HG03108 (cell line): ENCODE measurements around the gene SCAF4.
"Not testable (repeated sequence)": the region's sequence is repeated elsewhere in the genome, so short reads cannot be mapped to it uniquely, and the experiment has no call there.

Experiments used
- ATAC-seq: cut with Tn5 transposase; IDR thresholded peaks from one replicate; pipeline ENCODE4 v1.9.1; 2021; ENCODE audit warnings: moderate library complexity; ENCODE audit not compliant: unreplicated experiment

Gene SCAF4

GRCh38 chr21:31737586-31738397 is 5.9 kb upstream of the SCAF4 start:
- not testable (repeated sequence) for ATAC-seq

GRCh38 chr21:31735511-31735992 is 3.6 kb upstream of the SCAF4 start:
- no peak for ATAC-seq

- ATAC-seq: no peak
Measured at GRCh38 chr21:31733551-31734149, 1.7 kb upstream of the SCAF4 start.

- ATAC-seq: no peak
Measured at GRCh38 chr21:31732597-31733550, 956 bp upstream of the SCAF4 start.

- ATAC-seq: peak; percentile 10
Measured at GRCh38 chr21:31731056-31731856, 662 bp downstream of the SCAF4 start.

GRCh38 chr21:31730712-31731055 is 1.2 kb downstream of the SCAF4 start:
- ATAC-seq: no peak

- no peak for ATAC-seq
Measured at GRCh38 chr21:31729622-31730343, 2.1 kb downstream of the SCAF4 start.

GRCh38 chr21:31728952-31729351 is 3.0 kb downstream of the SCAF4 start:
- ATAC-seq: no peak

GRCh38 chr21:31728191-31728590 is 3.7 kb downstream of the SCAF4 start:
- ATAC-seq: no peak

GRCh38 chr21:31727181-31727580 is 4.7 kb downstream of the SCAF4 start:
- ATAC-seq: no peak

GRCh38 chr21:31726407-31726806 is 5.5 kb downstream of the SCAF4 start:
- no peak for ATAC-seq

- ATAC-seq: no peak
Measured at GRCh38 chr21:31725202-31725839, 6.6 kb downstream of the SCAF4 start.

- ATAC-seq: no peak
Measured at GRCh38 chr21:31724552-31724951, 7.4 kb downstream of the SCAF4 start.

GRCh38 chr21:31721381-31721780 is 10.5 kb downstream of the SCAF4 start:
- no peak for ATAC-seq

- no peak for ATAC-seq
Measured at GRCh38 chr21:31720739-31721138, 11.2 kb downstream of the SCAF4 start.

GRCh38 chr21:31720330-31720729 is 11.6 kb downstream of the SCAF4 start:
- ATAC-seq: no peak

GRCh38 chr21:31716106-31716505 is 15.8 kb downstream of the SCAF4 start:
- no peak for ATAC-seq

- no peak for ATAC-seq
Measured at GRCh38 chr21:31714741-31715365, 17.1 kb downstream of the SCAF4 start.
